HG02623 (cell line): ENCODE results near the gene P2RX1.

ENCODE experiments used
- ATAC-seq: cut with Tn5 transposase; IDR thresholded peaks from one replicate; pipeline ENCODE4 v1.9.1; 2021; ENCODE audit warnings: moderate library complexity; ENCODE audit not compliant: unreplicated experiment

Gene P2RX1

GRCh38 chr17:3889325-3890012 lies 26.8 kb downstream of the P2RX1 start:
- no peak for ATAC-seq

- ATAC-seq = no peak
These were observed 27.7 kb downstream of the P2RX1 start for GRCh38 chr17:3888343-3889171.

- no peak for ATAC-seq
These were observed 28.5 kb downstream of the P2RX1 start for GRCh38 chr17:3887804-3888203.

- ATAC-seq = no peak
These were observed 28.9 kb downstream of the P2RX1 start for GRCh38 chr17:3887394-3887793.

GRCh38 chr17:3886776-3887175 lies 29.5 kb downstream of the P2RX1 start:
- no peak for ATAC-seq

- no peak for ATAC-seq
These were observed 30.3 kb downstream of the P2RX1 start for GRCh38 chr17:3885970-3886369.

- no peak for ATAC-seq
These were observed 31.0 kb downstream of the P2RX1 start for GRCh38 chr17:3885271-3885670.

GRCh38 chr17:3884188-3884587 lies 32.1 kb downstream of the P2RX1 start:
- no peak for ATAC-seq

GRCh38 chr17:3882276-3882675 lies 34.0 kb downstream of the P2RX1 start:
- no peak for ATAC-seq

- ATAC-seq = no peak
These were observed 35.3 kb downstream of the P2RX1 start for GRCh38 chr17:3880983-3881382.

- ATAC-seq = no peak
These were observed 36.5 kb downstream of the P2RX1 start for GRCh38 chr17:3879591-3880417.

GRCh38 chr17:3879186-3879585 lies 37.1 kb downstream of the P2RX1 start:
- no peak for ATAC-seq

- no peak for ATAC-seq
These were observed 39.0 kb downstream of the P2RX1 start for GRCh38 chr17:3877220-3877619.

- ATAC-seq = no peak
These were observed 40.9 kb downstream of the P2RX1 start for GRCh38 chr17:3875317-3875716.

GRCh38 chr17:3873862-3874261 lies 42.4 kb downstream of the P2RX1 start:
- no peak for ATAC-seq

- ATAC-seq = no peak
These were observed 45.4 kb downstream of the P2RX1 start for GRCh38 chr17:3870871-3871306.

- ATAC-seq = no peak
These were observed 48.7 kb downstream of the P2RX1 start for GRCh38 chr17:3867606-3868005.

- no peak for ATAC-seq
These were observed 49.2 kb downstream of the P2RX1 start for GRCh38 chr17:3867106-3867505.

- ATAC-seq = no peak
These were observed 50.0 kb downstream of the P2RX1 start for GRCh38 chr17:3866276-3866675.

- no peak for ATAC-seq
These were observed 51.1 kb downstream of the P2RX1 start for GRCh38 chr17:3865176-3865575.

GRCh38 chr17:3864534-3864933 lies 51.7 kb downstream of the P2RX1 start:
- ATAC-seq = no peak
